OCI-LY3 (cell line): Measurements from ENCODE around the gene ACVR1.

Experiments
- H2AFZ ChIP-seq: fragments of 200-600, 300-600 bp; shearing (Covaris generic); 2 replicates; pipeline ENCODE4 v1.6.0; 2014; ENCODE audit warnings: antibody characterized with exemption, low read depth, low read length
- H3K27ac ChIP-seq: fragments of 200-600, 300-600 bp; sonication (generic); 2 replicates; pipeline ENCODE4 v1.5.1; 2014; ENCODE audit warnings: mild to moderate bottlenecking, low read length, moderate library complexity, mixed read lengths
- H3K27me3 ChIP-seq: fragments of 200-600, 300-600 bp; sonication (generic); 2 replicates; pipeline ENCODE4 v1.6.1; 2014; ENCODE audit warnings: low read depth, low read length, mixed read lengths
- H3K36me3 ChIP-seq: fragments of 200-600, 300-600 bp; sonication (generic); replicated peaks from 2 replicates; pipeline ENCODE3; 2014; ENCODE audit warnings: low read depth, low read length, mixed read lengths
- H3K4me1 ChIP-seq: fragments of 300-600, 200-600 bp; sonication (generic); 2 replicates; pipeline ENCODE4 v1.6.1; 2014; ENCODE audit warnings: low read length, mixed read lengths
- H3K4me2 ChIP-seq: fragments of 200-600, 300-600 bp; sonication (generic); 2 replicates; pipeline ENCODE4 v1.6.1; 2014; ENCODE audit warnings: low read length, mixed read lengths
- H3K4me3 ChIP-seq: fragments of 300-600, 200-600 bp; sonication (generic); 2 replicates; pipeline ENCODE4 v1.5.1; 2014; ENCODE audit warnings: antibody characterized with exemption, mild to moderate bottlenecking, low read length, moderate library complexity
- H3K79me2 ChIP-seq: fragments of 300-600, 200-600 bp; shearing (Covaris generic); 2 replicates; pipeline ENCODE4 v1.6.1; 2014; ENCODE audit warnings: mild to moderate bottlenecking, low read length, mixed read lengths
- H3K9ac ChIP-seq: fragments of 300-600, 200-600 bp; shearing (Covaris generic); 2 replicates; pipeline ENCODE4 v1.6.0; 2014; ENCODE audit warnings: mild to moderate bottlenecking, low read length, moderate library complexity
- H3K9me3 ChIP-seq: fragments of 200-600, 300-600 bp; shearing (Covaris generic); 2 replicates; pipeline ENCODE4 v1.6.1; 2014; ENCODE audit warnings: low read length, mixed read lengths; ENCODE audit not compliant: insufficient read depth
- H4K20me1 ChIP-seq: fragments of 200-600, 300-600 bp; sonication (generic); 2 replicates; pipeline ENCODE4 v1.6.1; 2016; ENCODE audit warnings: low read length, mixed read lengths; ENCODE audit not compliant: insufficient read depth
- EZH2phosphoT487 ChIP-seq: fragments of 200-600 bp; shearing (Covaris generic); IDR thresholded peaks from 2 replicates; pipeline ENCODE4 v1.6.1; 2018; ENCODE audit warnings: antibody characterized with exemption, mixed run types, low read depth
- TF ChIP-seq, protein P1 (sequence below): fragments of 200-600, 300-600 bp; sonication (generic); IDR thresholded peaks from 2 replicates; pipeline ENCODE4 v1.5.1; 2014; ENCODE audit warnings: antibody characterized with exemption, low read length, low read depth

The ACVR1 gene

DNA sequence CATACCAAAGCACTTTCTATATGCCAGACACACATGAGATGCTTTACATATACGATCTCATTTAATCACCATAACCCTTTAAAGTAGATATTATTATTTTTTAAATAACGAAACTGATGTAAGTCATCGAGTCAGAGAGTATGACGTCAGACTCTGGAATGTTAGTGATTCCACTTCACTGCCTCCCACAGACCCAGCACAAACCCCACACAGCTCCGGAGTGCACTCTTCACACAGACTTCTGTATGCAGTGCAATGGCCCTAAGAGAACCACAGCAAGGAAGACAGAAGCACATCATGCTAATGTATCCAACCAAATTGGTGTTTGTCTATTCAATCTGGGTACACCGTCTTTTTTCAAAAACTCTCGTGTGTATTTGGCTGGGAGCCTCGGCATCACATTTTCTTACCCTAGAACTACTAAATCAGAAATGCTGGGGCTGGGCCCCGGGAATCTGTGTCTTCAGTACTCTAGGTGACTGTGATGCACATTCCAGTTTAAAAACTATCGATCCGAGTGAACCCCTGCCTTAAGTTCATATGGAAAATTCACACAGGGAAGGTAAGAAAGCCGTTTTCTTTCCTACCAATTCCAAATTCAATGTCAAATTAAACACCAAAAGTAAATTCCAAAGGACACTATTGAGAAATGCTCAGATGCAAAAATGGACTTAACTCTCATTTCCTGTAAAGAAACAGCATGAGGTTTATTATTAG, 129.7 kb downstream of the ACVR1 start:
- Histone ChIP-seq H3K9ac (no peak overlapping the region), H3K4me1 (peaks cover 8% of the 10 kb centered on the region), H3K9me3 (no peaks in the 10 kb centered on the region), H3K79me2 (no peaks in the 10 kb centered on the region), H3K27me3 (no peaks in the 10 kb centered on the region), H3K4me3 (no peak overlapping the region), H3K4me2 (no peak overlapping the region), H4K20me1 (no peaks in the 10 kb centered on the region), H3K27ac (no peak overlapping the region), H3K36me3 (no peaks in the 10 kb centered on the region), H2AFZ (no peak overlapping the region)
- TF ChIP-seq EZH2phosphoT487, result no peak
- TF ChIP-seq, protein P1, sequence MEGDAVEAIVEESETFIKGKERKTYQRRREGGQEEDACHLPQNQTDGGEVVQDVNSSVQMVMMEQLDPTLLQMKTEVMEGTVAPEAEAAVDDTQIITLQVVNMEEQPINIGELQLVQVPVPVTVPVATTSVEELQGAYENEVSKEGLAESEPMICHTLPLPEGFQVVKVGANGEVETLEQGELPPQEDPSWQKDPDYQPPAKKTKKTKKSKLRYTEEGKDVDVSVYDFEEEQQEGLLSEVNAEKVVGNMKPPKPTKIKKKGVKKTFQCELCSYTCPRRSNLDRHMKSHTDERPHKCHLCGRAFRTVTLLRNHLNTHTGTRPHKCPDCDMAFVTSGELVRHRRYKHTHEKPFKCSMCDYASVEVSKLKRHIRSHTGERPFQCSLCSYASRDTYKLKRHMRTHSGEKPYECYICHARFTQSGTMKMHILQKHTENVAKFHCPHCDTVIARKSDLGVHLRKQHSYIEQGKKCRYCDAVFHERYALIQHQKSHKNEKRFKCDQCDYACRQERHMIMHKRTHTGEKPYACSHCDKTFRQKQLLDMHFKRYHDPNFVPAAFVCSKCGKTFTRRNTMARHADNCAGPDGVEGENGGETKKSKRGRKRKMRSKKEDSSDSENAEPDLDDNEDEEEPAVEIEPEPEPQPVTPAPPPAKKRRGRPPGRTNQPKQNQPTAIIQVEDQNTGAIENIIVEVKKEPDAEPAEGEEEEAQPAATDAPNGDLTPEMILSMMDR, result no peak

DNA sequence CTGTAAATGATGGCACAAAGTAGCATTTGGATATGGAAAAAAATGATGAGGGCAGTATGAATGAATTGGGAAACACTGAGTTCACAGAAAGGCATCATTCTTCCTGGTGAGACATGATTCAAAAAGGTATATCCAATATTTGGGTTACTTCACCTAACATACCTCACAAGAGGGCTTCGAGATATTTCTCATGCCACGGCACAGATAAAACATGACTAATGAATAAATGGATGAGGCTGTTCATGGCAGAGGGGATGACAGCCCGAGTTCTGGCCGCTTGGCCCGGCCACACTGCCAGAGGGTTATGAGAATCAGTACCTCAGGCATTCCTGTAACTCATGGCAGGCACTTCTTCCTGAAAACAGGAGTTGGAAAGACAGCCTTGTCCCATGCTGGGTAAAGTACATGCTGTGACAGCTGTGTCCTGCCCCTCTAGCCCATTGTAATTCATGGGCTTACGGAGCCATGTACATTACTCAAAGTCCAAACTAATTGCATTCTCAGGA, 131.5 kb downstream of the ACVR1 start:
- TF ChIP-seq EZH2phosphoT487, result no peak
- TF ChIP-seq, protein P1, result no peak
- Histone ChIP-seq H3K4me3 (no peak overlapping the region), H2AFZ (no peak overlapping the region), H3K9me3 (no peaks in the 10 kb centered on the region), H4K20me1 (no peaks in the 10 kb centered on the region), H3K27ac (no peak overlapping the region), H3K4me1 (peaks cover 8% of the 10 kb centered on the region), H3K79me2 (no peaks in the 10 kb centered on the region), H3K27me3 (no peaks in the 10 kb centered on the region), H3K4me2 (no peak overlapping the region), H3K9ac (no peak overlapping the region), H3K36me3 (no peaks in the 10 kb centered on the region)

DNA sequence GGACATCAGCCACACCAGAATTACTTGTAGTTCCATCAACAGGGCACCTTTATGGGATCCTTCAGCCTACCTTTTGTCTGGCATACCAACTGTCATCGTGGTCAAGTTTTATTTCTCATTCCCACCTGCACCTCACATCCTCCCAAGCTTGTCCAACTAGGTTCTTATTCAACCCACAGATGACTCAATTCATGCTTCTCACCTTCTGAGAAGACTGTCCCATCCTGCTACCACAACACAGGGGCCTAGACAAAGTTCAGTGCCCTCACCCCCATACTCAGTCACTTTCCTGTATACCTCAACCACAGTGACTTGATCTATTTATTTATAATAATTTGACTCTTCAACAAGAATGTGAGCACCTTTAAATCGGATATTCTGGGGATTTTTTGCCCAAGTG, 133.1 kb downstream of the ACVR1 start:
- H3K79me2 ChIP-seq, result no peaks in the 10 kb centered on the region
- H3K27ac ChIP-seq, result no peak overlapping the region
- H3K4me3 ChIP-seq, result no peak overlapping the region
- TF ChIP-seq, protein P1, result no peak
- no peak for TF ChIP-seq EZH2phosphoT487
- peaks cover 8% of the 10 kb centered on the region for H3K4me1 ChIP-seq
- H2AFZ ChIP-seq, result no peak overlapping the region
- H3K4me2 ChIP-seq, result no peak overlapping the region
- H3K27me3 ChIP-seq, result no peaks in the 10 kb centered on the region
- no peaks in the 10 kb centered on the region for H3K9me3 ChIP-seq
- H4K20me1 ChIP-seq, result no peaks in the 10 kb centered on the region
- no peak overlapping the region for H3K9ac ChIP-seq
- no peaks in the 10 kb centered on the region for H3K36me3 ChIP-seq

DNA sequence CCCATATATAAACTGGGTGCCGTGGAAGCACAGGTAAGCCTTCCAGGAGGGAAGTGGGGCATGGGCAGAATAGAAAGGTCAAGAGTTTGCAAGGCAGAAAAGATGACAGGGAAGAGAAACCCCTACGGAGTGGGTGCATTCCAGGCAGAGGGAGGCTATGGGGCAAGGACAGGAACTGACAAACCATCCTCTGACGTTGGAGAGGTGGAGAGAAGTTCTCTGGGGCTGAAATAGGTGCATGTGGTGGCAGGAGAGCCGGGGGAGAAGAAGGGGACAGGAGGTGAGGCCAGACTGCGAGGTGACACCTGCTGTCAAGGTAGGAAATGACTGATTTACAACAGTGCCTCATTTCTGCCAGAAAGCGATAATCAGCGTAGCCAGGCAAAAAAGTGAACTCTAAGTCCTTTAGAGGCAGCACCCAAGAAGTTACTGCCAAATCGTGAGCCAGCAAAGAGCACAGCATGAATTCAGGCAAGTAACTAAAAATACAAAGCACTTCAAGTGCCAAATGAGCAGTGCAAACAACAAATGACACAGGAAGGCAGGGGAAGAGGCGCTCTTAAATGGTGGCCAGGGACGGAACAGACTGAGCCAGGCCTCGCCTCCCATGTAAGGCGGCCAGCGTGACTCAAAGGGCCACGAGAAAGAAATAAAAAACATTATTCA, 134.2 kb downstream of the ACVR1 start:
- H3K36me3 ChIP-seq, result peaks cover under 1% of the 10 kb centered on the region
- H4K20me1 ChIP-seq, result no peaks in the 10 kb centered on the region
- no peak overlapping the region for H2AFZ ChIP-seq
- TF ChIP-seq, protein P1, result no peak
- TF ChIP-seq EZH2phosphoT487, result no peak
- H3K27me3 ChIP-seq, result no peaks in the 10 kb centered on the region
- H3K4me2 ChIP-seq, result no peak overlapping the region
- H3K9me3 ChIP-seq, result no peaks in the 10 kb centered on the region
- no peaks in the 10 kb centered on the region for H3K79me2 ChIP-seq
- no peak overlapping the region for H3K4me3 ChIP-seq
- H3K4me1 ChIP-seq, result no peaks in the 10 kb centered on the region
- no peak overlapping the region for H3K9ac ChIP-seq
- H3K27ac ChIP-seq, result no peak overlapping the region
